ENCODE measurements around the gene SCO2.

DNA sequence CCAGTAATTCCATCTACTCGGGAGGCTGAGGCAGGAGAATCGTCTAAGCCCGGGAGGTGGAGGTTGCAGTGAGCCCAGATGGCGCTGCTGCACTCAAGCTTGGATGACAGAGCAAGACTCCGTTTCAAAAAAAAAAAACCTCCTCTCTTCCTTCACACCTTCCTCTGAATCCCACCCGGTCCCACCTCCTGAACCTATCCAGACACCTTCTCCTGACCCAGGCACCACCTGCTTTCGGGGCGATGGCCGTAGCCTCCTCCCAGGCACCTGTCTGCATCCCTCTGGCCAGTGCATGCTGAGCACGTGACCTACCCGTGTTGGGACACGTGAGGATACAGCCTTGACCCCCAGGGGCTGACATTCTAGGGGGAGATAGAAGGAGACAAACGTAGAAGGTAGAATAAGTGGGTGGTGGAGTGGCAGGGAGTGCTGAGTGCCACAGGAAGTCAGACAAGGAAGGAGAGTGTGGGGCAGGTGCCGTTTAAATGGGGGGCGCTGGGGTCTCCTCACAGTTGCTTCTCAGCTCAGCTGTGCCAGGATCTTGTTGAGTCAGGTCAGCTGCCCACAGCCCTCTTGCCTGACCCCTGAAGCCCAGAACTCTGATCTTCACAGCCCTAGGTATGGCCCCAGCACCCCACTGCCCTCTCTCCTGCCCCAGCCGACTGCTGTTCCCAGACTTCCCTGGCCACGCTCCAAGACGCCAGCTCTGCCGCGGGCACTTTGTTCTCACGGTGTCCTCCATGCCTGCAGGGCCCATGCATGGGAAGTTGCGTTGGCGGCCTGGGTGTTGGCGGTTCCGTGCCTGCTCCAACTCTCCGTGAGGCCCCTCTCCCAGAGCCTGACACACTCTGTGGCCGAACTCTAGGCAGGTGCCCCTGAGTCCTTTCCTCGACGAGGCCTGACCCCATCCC is 39.9 kb downstream of the SCO2 start:
- TF ChIP-seq, protein P1, sequence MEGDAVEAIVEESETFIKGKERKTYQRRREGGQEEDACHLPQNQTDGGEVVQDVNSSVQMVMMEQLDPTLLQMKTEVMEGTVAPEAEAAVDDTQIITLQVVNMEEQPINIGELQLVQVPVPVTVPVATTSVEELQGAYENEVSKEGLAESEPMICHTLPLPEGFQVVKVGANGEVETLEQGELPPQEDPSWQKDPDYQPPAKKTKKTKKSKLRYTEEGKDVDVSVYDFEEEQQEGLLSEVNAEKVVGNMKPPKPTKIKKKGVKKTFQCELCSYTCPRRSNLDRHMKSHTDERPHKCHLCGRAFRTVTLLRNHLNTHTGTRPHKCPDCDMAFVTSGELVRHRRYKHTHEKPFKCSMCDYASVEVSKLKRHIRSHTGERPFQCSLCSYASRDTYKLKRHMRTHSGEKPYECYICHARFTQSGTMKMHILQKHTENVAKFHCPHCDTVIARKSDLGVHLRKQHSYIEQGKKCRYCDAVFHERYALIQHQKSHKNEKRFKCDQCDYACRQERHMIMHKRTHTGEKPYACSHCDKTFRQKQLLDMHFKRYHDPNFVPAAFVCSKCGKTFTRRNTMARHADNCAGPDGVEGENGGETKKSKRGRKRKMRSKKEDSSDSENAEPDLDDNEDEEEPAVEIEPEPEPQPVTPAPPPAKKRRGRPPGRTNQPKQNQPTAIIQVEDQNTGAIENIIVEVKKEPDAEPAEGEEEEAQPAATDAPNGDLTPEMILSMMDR (IDR thresholded peaks at IDR 0.05 in 2 of 3, conservative IDR thresholded peaks at IDR 0.05 in 1 of 3; ENCODE audit: borderline replicate concordance in 1 of 3, insufficient read depth in 1 of 3, low read depth in 2 of 3, low read length in 2 of 3), result 0 out of 6 replicates have a peak, but pooled peaks of 1 of the 3 experiments have one; percentile 6
- TF ChIP-seq, protein P2, sequence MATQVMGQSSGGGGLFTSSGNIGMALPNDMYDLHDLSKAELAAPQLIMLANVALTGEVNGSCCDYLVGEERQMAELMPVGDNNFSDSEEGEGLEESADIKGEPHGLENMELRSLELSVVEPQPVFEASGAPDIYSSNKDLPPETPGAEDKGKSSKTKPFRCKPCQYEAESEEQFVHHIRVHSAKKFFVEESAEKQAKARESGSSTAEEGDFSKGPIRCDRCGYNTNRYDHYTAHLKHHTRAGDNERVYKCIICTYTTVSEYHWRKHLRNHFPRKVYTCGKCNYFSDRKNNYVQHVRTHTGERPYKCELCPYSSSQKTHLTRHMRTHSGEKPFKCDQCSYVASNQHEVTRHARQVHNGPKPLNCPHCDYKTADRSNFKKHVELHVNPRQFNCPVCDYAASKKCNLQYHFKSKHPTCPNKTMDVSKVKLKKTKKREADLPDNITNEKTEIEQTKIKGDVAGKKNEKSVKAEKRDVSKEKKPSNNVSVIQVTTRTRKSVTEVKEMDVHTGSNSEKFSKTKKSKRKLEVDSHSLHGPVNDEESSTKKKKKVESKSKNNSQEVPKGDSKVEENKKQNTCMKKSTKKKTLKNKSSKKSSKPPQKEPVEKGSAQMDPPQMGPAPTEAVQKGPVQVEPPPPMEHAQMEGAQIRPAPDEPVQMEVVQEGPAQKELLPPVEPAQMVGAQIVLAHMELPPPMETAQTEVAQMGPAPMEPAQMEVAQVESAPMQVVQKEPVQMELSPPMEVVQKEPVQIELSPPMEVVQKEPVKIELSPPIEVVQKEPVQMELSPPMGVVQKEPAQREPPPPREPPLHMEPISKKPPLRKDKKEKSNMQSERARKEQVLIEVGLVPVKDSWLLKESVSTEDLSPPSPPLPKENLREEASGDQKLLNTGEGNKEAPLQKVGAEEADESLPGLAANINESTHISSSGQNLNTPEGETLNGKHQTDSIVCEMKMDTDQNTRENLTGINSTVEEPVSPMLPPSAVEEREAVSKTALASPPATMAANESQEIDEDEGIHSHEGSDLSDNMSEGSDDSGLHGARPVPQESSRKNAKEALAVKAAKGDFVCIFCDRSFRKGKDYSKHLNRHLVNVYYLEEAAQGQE (IDR thresholded peaks at IDR 0.05; ENCODE audit: low read depth), result no peak
- TF ChIP-seq SIN3A (IDR thresholded peaks at IDR 0.05; ENCODE audit: low read depth), result no peak
- TF ChIP-seq TCF7L2 (IDR thresholded peaks at IDR 0.05; ENCODE audit: borderline replicate concordance, extremely low read depth, insufficient read depth, insufficient read length), result peak; percentile 94
- TF ChIP-seq EZH2phosphoT487 (IDR thresholded peaks at IDR 0.05; ENCODE audit: borderline replicate concordance), result no peak
- no peak for TF ChIP-seq SRF (IDR thresholded peaks at IDR 0.05; ENCODE audit: low read depth)
- TF ChIP-seq POLR2A (IDR thresholded peaks at IDR 0.05; ENCODE audit: borderline replicate concordance, extremely low read depth, insufficient read depth, insufficient read length), result no peak
- TF ChIP-seq, protein P3, sequence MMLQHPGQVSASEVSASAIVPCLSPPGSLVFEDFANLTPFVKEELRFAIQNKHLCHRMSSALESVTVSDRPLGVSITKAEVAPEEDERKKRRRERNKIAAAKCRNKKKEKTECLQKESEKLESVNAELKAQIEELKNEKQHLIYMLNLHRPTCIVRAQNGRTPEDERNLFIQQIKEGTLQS (IDR thresholded peaks at IDR 0.05), result no peak

All from HCT116 (cell line).